Cerebellar nuclear complex (tissue), 1 donor: ENCODE measurements around the gene KCNQ1.

Experiments used
- DNase-seq, 2 experiments: peaks; one replicate each; lab custom pipeline; 2025; lab: John Stamatoyannopoulos, UW

The KCNQ1 gene

GRCh38 chr11:2882396-2883110 lies 437.7 kb downstream of the KCNQ1 start:
- no peak for DNase-seq

GRCh38 chr11:2883640-2883978 lies 438.8 kb downstream of the KCNQ1 start:
- DNase-seq: no peak

DNA sequence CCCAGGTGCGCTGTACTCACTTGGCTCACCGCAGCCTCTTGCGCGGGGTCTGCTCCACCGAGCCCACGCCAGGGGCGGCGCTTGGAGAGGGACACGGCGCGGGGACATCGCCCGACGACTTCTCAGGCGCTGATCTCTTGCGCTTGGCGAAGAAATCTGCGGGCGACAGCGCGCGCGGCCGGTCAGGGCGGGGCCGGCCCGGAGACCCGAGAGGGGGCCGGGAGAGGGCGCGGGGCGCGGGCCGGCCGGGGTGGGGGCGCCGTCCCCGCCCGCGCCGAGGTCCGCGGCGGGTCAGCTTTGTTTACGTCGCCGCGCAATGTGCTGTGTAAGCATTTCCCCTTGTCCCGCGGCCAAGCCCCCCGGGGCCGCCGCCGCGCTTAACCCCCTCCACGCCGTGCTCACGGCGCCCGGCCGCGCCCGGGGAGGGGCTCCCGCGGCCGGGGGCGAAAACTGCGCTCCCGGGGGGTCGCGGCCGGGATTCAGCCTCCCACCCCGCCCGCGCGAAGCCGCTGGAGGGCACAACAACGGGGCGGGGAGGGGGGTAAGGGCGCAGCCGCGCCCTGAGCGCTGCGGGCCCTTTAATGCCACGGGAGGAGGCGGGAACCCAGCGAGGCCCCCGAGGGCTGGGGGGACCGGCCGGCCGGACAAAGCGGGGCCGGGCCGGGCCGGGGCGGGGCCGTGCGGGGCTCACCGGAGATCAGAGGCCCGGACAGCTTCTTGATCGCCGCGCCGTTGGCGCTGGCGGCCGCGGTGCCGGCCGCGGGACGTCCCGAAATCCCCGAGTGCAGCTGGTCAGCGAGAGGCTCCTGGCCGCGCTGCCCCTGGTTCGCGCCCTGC lies 439.4 kb downstream of the KCNQ1 start:
- DNase-seq: no peak

GRCh38 chr11:2885017-2885677 lies 440.3 kb downstream of the KCNQ1 start:
- DNase-seq: no peak

DNA sequence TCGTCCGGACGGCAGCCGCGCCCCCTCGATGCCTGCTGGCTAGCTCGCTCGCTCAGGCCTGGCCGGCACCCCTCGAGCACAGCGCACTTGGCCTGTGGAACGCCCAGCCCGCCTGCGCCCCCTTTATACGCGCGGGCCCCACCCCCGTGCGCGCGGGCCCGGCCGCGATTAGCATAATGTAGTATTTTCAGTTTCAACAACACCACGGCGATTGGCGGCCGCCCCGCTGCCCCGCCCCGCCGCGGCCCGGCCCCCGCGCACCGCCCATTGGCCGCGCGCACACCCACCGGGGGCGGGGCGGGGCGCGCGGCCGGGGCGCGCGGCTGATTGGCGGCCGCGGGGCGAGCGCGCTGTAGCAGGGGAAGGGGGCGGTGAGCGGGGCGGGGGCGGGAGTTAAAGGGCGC lies 440.9 kb downstream of the KCNQ1 start, which contains the start of gene CDKN1C:
TSS of gene CDKN1C (minus strand) at position 98 of the 404 bp plus-strand sequence. CDS start 319 bp downstream, outside the sequence.
- no peak for DNase-seq

GRCh38 chr11:2886191-2886894 lies 441.5 kb downstream of the KCNQ1 start:
- no peak for DNase-seq

GRCh38 chr11:2886936-2887335 lies 442.1 kb downstream of the KCNQ1 start:
- no peak for DNase-seq

- no peak for DNase-seq
These were observed 442.8 kb downstream of the KCNQ1 start for GRCh38 chr11:2887515-2888195.

- peak in 1 of 2 experiments; percentile 35 for DNase-seq
These were observed 443.6 kb downstream of the KCNQ1 start for GRCh38 chr11:2888266-2888968.

- DNase-seq: no peak
These were observed 444.8 kb downstream of the KCNQ1 start for GRCh38 chr11:2889362-2890273.

- DNase-seq: no peak
These were observed 445.9 kb downstream of the KCNQ1 start for GRCh38 chr11:2890466-2891294.

DNA sequence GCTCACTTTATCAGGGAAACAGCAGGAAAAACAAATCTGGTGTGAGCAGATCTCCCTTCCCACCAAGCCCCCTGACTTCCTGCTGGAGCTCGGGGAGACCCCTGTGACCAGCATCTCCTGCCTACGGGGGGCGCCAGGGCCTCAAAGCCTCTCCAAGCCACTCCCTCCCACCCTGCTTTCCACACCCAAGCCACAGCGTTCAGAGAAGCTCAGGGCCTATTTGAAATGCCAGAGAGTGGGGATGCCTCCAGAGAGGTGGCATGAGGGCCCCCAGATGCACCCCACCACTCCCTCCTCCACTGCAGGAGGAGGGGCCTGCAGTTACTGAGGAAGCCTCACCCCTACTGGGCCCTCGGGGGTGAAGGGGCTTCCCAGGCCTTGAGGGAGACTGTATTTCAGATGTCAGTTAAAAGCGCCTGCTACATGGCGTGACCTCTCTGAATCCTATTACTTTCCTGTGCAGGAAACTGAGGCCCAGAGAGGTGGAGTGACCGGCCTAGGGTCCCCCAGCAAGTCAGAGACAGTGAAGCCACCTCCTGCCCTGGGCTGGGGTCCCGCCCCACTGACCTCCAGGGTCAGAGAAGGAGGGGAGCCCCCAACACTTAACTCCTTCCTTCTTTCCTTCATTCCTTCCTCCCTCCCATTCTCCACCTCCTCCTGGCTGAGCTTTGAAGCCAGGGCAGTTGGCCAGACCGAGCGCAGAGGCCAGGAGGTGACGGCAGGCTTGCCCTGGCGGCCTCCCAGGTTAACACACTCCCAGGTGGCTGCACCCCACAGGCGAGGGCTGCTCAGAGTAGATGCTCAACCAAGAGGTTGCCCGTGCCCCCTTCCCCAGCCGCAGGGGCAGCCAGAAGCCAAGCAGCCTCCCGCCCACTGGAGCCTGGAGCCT lies 446.8 kb downstream of the KCNQ1 start:
- no peak for DNase-seq

- DNase-seq: no peak
These were observed 447.6 kb downstream of the KCNQ1 start for GRCh38 chr11:2892215-2892966.

- DNase-seq: no peak
These were observed 448.2 kb downstream of the KCNQ1 start for GRCh38 chr11:2892967-2893528.

DNA sequence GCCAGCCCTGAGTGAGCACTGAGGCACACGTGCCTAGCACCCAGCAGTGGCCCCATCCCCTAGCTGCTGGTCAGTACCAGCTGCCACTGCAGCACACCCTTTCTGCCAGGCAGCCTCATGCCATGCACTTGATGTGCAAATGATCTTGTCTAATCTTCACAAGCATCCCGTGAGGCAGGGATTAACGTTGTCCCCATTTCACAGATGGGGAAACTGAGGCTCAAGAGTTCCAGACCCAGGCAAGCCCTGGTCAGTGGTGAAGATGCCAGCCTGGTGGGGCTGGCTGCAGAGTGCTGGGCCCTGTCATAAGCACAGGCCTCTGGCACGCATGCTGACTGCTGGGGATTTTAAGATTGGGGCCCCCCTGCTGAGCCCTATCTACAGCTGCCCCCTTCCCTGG lies 449.1 kb downstream of the KCNQ1 start:
- no peak for DNase-seq

DNA sequence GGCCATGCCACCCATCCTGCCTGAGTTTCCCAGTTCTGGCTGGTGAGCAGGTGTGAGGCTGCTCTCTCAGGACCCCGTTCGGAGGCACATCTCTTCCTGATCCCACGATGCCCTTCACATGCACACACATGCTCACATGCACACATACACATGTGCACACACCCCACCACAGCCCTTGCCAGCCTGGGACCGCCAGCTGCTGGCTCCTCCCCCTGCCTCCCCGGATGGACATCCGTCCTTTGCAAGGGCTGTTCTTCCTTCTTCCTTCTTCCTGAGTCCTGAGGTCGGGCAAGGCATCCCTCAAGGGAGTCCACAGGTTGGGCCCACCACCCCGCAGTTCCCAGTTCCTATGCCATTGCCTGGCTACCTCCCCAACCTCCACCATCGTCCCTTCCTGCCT lies 451.2 kb downstream of the KCNQ1 start:
- no peak for DNase-seq

- DNase-seq: no peak
These were observed 452.2 kb downstream of the KCNQ1 start for GRCh38 chr11:2897048-2897447.
